Measurements from ENCODE around the gene PDE9A.
A peak's percentile ranks its signal among the peaks of the same experiment; 100 is the strongest.
"Not testable (repeated sequence)": the region's sequence is repeated elsewhere in the genome, so short reads cannot be mapped to it uniquely, and the experiment has no call there.

PDE9A gene

GRCh38 chr21:42707207-42707830 is 53.9 kb downstream of the PDE9A start:
- DNase-seq: no peak
- TF ChIP-seq EZH2 (optimal IDR thresholded peaks at IDR 0.05; ENCODE audit: low read depth, low read length): no peak
- TF ChIP-seq CTCF (IDR thresholded peaks at IDR 0.05; ENCODE audit: low read length): no peak
- no peak for TF ChIP-seq EZH2phosphoT487 (IDR thresholded peaks at IDR 0.05; ENCODE audit: low read length)
- no peaks in the 10 kb centered on the region for H4K20me1 ChIP-seq (ENCODE audit: insufficient read depth, low read length)
- H3K9ac ChIP-seq (ENCODE audit: low read length): no peak overlapping the region
- no peaks in the 10 kb centered on the region for H3K9me2 ChIP-seq (replicated peaks; ENCODE audit: insufficient read depth, low read length)
- no peak overlapping the region for H3K4me3 ChIP-seq (ENCODE audit: low read length)
- H3F3A ChIP-seq (ENCODE audit: insufficient read depth, low read length): no peaks in the 10 kb centered on the region
- H3K36me3 ChIP-seq (replicated peaks; ENCODE audit: insufficient read depth, low read length): no peaks in the 10 kb centered on the region
- no peaks in the 10 kb centered on the region for H3K9me3 ChIP-seq (replicated peaks; ENCODE audit: insufficient read depth, low read length)
- no peak overlapping the region for H3K4me2 ChIP-seq (ENCODE audit: low read depth, low read length)
- peaks cover 99% of the 10 kb centered on the region for H3K27me3 ChIP-seq (replicated peaks; ENCODE audit: insufficient read depth, low read length)
- H3K79me2 ChIP-seq (ENCODE audit: low read length): no peaks in the 10 kb centered on the region
- H3K27ac ChIP-seq (ENCODE audit: low read length): no peak overlapping the region
- H3K4me1 ChIP-seq (ENCODE audit: low read length): no peaks in the 10 kb centered on the region
- no peak overlapping the region for H2AFZ ChIP-seq (ENCODE audit: low read length)

- H3K79me2 ChIP-seq (ENCODE audit: low read length): no peaks in the 10 kb centered on the region
- no peak overlapping the region for H3K27ac ChIP-seq (ENCODE audit: low read length)
- no peaks in the 10 kb centered on the region for H3K9me2 ChIP-seq (replicated peaks; ENCODE audit: insufficient read depth, low read length)
- H3K4me1 ChIP-seq (ENCODE audit: low read length): no peaks in the 10 kb centered on the region
- no peaks in the 10 kb centered on the region for H3K9me3 ChIP-seq (replicated peaks; ENCODE audit: insufficient read depth, low read length)
- no peaks in the 10 kb centered on the region for H3K36me3 ChIP-seq (replicated peaks; ENCODE audit: insufficient read depth, low read length)
- no peak overlapping the region for H3K9ac ChIP-seq (ENCODE audit: low read length)
- no peaks in the 10 kb centered on the region for H4K20me1 ChIP-seq (ENCODE audit: insufficient read depth, low read length)
- TF ChIP-seq EZH2phosphoT487 (IDR thresholded peaks at IDR 0.05; ENCODE audit: low read length) (no peak), CTCF (IDR thresholded peaks at IDR 0.05; ENCODE audit: low read length) (no peak), EZH2 (optimal IDR thresholded peaks at IDR 0.05; ENCODE audit: low read depth, low read length) (no peak)
- H3F3A ChIP-seq (ENCODE audit: insufficient read depth, low read length): no peaks in the 10 kb centered on the region
- no peak overlapping the region for H3K4me2 ChIP-seq (ENCODE audit: low read depth, low read length)
- DNase-seq: no peak
- peaks cover 99% of the 10 kb centered on the region for H3K27me3 ChIP-seq (replicated peaks; ENCODE audit: insufficient read depth, low read length)
- H3K4me3 ChIP-seq (ENCODE audit: low read length): no peak overlapping the region
- no peak overlapping the region for H2AFZ ChIP-seq (ENCODE audit: low read length)
Measured at GRCh38 chr21:42708107-42708506, 54.7 kb downstream of the PDE9A start.

DNA sequence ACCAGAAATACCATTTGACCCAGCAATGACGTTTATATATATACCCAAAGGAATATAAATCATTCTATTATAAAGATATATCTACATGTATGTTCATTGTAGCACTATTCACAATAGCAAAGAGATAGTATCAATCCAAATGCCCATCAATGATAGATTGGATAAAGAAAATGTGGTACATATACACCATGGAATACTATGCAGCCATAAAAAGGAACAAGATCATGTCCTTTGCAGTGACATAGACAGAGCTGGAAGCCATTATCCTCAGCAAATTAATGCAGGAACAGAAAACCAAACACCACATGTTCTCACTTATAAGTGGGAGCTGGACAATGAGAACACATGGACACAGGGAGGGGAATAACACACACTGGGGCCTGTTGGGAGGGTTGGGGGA is 55.5 kb downstream of the PDE9A start:
- not testable (repeated sequence) for H3K9me3 ChIP-seq (replicated peaks; ENCODE audit: insufficient read depth, low read length); H3K27ac ChIP-seq (ENCODE audit: low read length); H3K36me3 ChIP-seq (replicated peaks; ENCODE audit: insufficient read depth, low read length); H3K4me2 ChIP-seq (ENCODE audit: low read depth, low read length); H3K4me3 ChIP-seq (ENCODE audit: low read length); H3K9me2 ChIP-seq (replicated peaks; ENCODE audit: insufficient read depth, low read length); H3F3A ChIP-seq (ENCODE audit: insufficient read depth, low read length); H4K20me1 ChIP-seq (ENCODE audit: insufficient read depth, low read length); H3K4me1 ChIP-seq (ENCODE audit: low read length); H3K9ac ChIP-seq (ENCODE audit: low read length); H3K79me2 ChIP-seq (ENCODE audit: low read length); DNase-seq; H2AFZ ChIP-seq (ENCODE audit: low read length)
- H3K27me3 ChIP-seq (replicated peaks; ENCODE audit: insufficient read depth, low read length): peaks cover 98% of the 10 kb centered on the region

DNA sequence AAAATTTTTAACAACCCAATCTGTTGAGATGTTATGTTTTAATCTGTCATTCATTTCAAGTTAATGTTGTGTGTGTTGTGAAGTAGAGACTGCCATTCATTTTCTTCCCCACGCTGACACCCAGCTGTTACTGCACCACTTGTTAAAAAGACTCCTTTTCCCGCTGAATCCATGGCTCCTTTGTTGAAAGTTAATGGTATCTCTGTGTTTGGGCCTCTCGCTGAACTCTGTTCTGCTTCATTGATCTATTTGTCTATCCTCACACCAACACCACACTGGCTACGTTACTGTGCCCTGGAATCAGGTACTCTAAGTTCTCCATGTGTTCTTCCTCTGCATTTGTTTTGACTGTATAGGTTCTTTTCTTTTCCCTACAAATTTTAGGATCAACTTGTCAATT is 58.2 kb downstream of the PDE9A start:
- H3K27ac ChIP-seq (ENCODE audit: low read length): no peak overlapping the region
- H3K27me3 ChIP-seq (replicated peaks; ENCODE audit: insufficient read depth, low read length): peaks cover 89% of the 10 kb centered on the region
- H3F3A ChIP-seq (ENCODE audit: insufficient read depth, low read length): no peaks in the 10 kb centered on the region
- H3K4me1 ChIP-seq (ENCODE audit: low read length): no peaks in the 10 kb centered on the region
- no peak overlapping the region for H3K4me3 ChIP-seq (ENCODE audit: low read length)
- no peak overlapping the region for H3K4me2 ChIP-seq (ENCODE audit: low read depth, low read length)
- H2AFZ ChIP-seq (ENCODE audit: low read length): no peak overlapping the region
- TF ChIP-seq CTCF (IDR thresholded peaks at IDR 0.05; ENCODE audit: low read length) (no peak), EZH2phosphoT487 (IDR thresholded peaks at IDR 0.05; ENCODE audit: low read length) (0 out of 2 replicates have a peak, but pooled peaks have one; percentile 60)
- no peaks in the 10 kb centered on the region for H3K36me3 ChIP-seq (replicated peaks; ENCODE audit: insufficient read depth, low read length)
- H3K9me2 ChIP-seq (replicated peaks; ENCODE audit: insufficient read depth, low read length): no peaks in the 10 kb centered on the region
- H3K9me3 ChIP-seq (replicated peaks; ENCODE audit: insufficient read depth, low read length): no peaks in the 10 kb centered on the region
- no peak for DNase-seq
- no peaks in the 10 kb centered on the region for H4K20me1 ChIP-seq (ENCODE audit: insufficient read depth, low read length)
- no peaks in the 10 kb centered on the region for H3K79me2 ChIP-seq (ENCODE audit: low read length)
- no peak overlapping the region for H3K9ac ChIP-seq (ENCODE audit: low read length)

GRCh38 chr21:42715427-42715826 is 62.0 kb downstream of the PDE9A start:
- not testable (repeated sequence) for H3K36me3 ChIP-seq (replicated peaks; ENCODE audit: insufficient read depth, low read length); H4K20me1 ChIP-seq (ENCODE audit: insufficient read depth, low read length); H2AFZ ChIP-seq (ENCODE audit: low read length); H3K9me2 ChIP-seq (replicated peaks; ENCODE audit: insufficient read depth, low read length); H3K79me2 ChIP-seq (ENCODE audit: low read length); DNase-seq; H3K9me3 ChIP-seq (replicated peaks; ENCODE audit: insufficient read depth, low read length); H3K4me2 ChIP-seq (ENCODE audit: low read depth, low read length); H3K4me3 ChIP-seq (ENCODE audit: low read length); H3K4me1 ChIP-seq (ENCODE audit: low read length); H3F3A ChIP-seq (ENCODE audit: insufficient read depth, low read length); H3K9ac ChIP-seq (ENCODE audit: low read length); H3K27ac ChIP-seq (ENCODE audit: low read length)
- peaks cover 89% of the 10 kb centered on the region for H3K27me3 ChIP-seq (replicated peaks; ENCODE audit: insufficient read depth, low read length)
